ENCODE results near the gene CYP4F11. TPM values are rescaled to one million over a fixed set of nuclear protein-coding genes. Genes with fewer than 3 reads are reported as not detected.
"Not testable (repeated sequence)": the region's sequence is repeated elsewhere in the genome, so short reads cannot be mapped to it uniquely, and the experiment has no call there.

Gene CYP4F11, protein sequence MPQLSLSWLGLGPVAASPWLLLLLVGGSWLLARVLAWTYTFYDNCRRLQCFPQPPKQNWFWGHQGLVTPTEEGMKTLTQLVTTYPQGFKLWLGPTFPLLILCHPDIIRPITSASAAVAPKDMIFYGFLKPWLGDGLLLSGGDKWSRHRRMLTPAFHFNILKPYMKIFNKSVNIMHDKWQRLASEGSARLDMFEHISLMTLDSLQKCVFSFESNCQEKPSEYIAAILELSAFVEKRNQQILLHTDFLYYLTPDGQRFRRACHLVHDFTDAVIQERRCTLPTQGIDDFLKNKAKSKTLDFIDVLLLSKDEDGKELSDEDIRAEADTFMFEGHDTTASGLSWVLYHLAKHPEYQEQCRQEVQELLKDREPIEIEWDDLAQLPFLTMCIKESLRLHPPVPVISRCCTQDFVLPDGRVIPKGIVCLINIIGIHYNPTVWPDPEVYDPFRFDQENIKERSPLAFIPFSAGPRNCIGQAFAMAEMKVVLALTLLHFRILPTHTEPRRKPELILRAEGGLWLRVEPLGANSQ
- total RNA-seq, result not detected

DNA sequence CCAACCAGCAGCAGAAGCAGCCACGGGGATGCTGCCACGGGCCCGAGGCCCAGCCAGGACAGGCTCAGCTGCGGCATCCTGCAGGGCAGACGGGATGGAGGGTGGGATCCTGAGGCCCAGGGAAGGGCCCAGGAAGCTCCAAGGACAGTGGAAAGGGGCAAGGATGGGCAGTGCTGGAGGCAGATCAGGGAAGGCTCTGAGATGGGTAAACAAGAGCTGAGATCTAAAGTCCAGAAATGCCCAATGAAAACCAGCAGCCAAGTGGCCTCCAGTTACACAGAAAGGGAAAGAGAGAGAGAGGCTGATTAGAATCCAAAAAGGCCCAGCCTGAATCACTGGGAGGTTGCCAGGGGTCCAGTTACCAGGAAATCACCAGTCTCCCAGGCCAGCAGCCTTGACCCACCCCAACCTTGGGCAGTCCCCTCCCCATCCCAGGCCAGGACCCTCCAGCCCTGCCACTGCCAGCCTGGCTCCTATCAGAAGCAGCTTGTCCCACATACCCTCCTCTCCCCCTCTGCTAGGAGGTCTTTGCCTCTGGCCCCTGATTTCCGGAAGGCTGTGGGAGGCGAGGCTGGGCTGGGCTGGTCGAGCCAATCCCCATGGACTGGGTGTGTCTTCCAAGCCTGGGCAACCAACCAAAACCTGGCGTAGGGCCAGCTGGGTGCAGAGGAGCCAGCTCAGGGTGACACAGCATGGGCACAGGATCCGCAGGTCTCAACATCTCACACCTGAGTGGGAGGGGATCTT lies at the start of gene CYP4F11:
CYP4F11 (minus strand) TSS at position 198 of the 747 bp plus-strand sequence; CDS start at position 77, 121 bp downstream.
- no peaks in the 10 kb centered on the region for H3K4me1 ChIP-seq (ENCODE audit: insufficient read depth, low read length)
- H3K4me3 ChIP-seq (ENCODE audit: low read length), result no peak within 1 kb of the TSS
- no peaks in the 10 kb centered on the region for H3K9me3 ChIP-seq (ENCODE audit: low read depth, low read length)
- H3K27me3 ChIP-seq (ENCODE audit: insufficient read depth, low read length), result peaks cover 6% of the 10 kb centered on the region

- Histone ChIP-seq H3K4me1 (ENCODE audit: insufficient read depth, low read length) (no peaks in the 10 kb centered on the region), H3K4me3 (ENCODE audit: low read length) (no peak overlapping the region), H3K27me3 (ENCODE audit: insufficient read depth, low read length) (peaks cover 8% of the 10 kb centered on the region), H3K9me3 (ENCODE audit: low read depth, low read length) (peaks cover 6% of the 10 kb centered on the region)
Measured at GRCh38 chr19:15979293-15979692, 45.0 kb upstream of the CYP4F11 start.

DNA sequence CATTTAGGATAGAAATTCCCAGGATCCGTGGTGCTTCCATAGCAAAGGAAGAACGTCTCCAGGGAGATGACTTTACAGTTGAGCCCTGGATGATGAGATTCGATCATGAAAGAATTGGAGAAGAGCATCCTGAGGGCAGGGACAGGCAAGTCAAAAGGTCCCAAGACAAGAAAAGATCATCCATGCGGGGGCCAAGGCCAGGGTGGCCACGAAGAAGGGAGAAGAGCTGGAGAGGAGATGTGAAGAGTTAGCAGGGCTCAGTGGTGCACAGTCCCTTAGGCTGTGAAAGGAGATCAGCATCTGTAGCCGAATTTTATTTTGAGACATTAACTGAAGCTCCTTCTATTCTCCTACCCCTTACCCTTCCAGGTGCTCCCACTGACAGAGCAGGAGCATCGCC lies 43.4 kb upstream of the CYP4F11 start:
- H3K27me3 ChIP-seq (ENCODE audit: insufficient read depth, low read length), result peaks cover 4% of the 10 kb centered on the region
- H3K4me1 ChIP-seq (ENCODE audit: insufficient read depth, low read length), result no peaks in the 10 kb centered on the region
- H3K9me3 ChIP-seq (ENCODE audit: low read depth, low read length), result no peaks in the 10 kb centered on the region
- H3K4me3 ChIP-seq (ENCODE audit: low read length), result no peak overlapping the region

DNA sequence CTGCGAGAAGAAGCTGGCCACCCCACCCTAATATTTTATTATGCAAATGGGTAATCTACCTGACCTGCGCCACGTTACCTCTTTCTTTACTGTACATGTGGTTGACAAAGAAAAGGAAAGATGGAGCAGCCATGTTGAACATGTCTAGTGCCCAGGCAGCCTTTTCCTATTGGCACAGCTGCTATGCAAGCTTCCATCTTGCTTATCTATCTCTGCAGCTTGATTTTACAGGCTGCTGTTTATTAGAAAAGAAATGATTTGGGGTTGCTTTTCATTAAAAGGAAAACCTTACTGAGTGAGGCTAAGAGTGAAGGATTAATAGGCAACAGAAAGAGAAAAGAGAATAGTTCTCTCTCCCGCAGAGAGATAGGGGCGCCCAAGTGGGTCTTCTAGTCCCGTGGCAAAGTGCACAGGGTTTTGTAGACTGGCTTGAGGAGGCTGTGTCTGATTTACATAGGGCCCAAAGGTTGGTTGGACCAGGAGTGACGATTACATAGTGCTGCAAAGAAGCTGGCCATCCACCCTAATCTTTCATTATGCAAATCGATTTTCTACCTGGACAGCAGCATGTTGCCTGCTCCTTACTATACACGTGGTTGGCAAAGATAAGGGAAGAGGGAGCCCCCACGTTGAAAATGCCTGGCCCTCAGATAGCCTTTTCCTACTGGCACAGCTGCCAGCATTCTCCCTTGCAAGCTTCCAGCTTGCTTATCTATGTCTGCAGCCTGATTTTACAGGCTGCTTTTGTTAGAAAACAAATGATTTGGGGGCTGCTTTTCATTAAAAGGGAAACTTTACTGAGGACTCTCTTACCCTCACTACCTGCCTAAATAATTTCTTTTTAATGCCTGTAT lies 42.7 kb upstream of the CYP4F11 start:
- H3K27me3 ChIP-seq (ENCODE audit: insufficient read depth, low read length), result peaks cover 4% of the 10 kb centered on the region
- H3K4me1 ChIP-seq (ENCODE audit: insufficient read depth, low read length), result no peaks in the 10 kb centered on the region
- H3K4me3 ChIP-seq (ENCODE audit: low read length), result no peak overlapping the region
- no peaks in the 10 kb centered on the region for H3K9me3 ChIP-seq (ENCODE audit: low read depth, low read length)

- H3K4me1 ChIP-seq (ENCODE audit: insufficient read depth, low read length), result no peaks in the 10 kb centered on the region
- H3K9me3 ChIP-seq (ENCODE audit: low read depth, low read length), result no peaks in the 10 kb centered on the region
- no peaks in the 10 kb centered on the region for H3K27me3 ChIP-seq (ENCODE audit: insufficient read depth, low read length)
- no peak overlapping the region for H3K4me3 ChIP-seq (ENCODE audit: low read length)
Measured at GRCh38 chr19:15974856-15975255, 40.5 kb upstream of the CYP4F11 start.

DNA sequence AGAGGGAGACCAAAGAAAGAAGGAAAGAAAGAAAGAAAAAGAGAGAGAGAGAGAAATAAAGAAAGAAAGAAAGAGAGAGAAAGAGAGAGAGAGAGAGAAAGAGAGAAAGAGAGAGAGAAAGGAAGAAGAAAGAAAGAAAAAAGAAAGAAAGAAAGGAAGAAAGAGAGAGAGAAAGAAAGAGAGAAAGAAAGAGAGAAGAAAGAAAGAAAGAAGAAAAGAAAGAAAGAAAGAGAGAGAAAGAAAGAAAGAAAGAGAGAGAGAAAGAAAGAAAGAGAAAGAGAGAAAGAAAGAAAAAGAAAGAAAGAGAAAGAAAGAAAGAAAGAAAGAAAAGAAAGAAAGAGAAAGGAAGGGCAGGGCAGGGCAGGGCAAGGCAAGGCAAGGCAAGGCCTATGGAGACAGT lies 37.7 kb upstream of the CYP4F11 start:
- not testable (repeated sequence) for H3K27me3 ChIP-seq (ENCODE audit: insufficient read depth, low read length); H3K4me3 ChIP-seq (ENCODE audit: low read length); H3K4me1 ChIP-seq (ENCODE audit: insufficient read depth, low read length); H3K9me3 ChIP-seq (ENCODE audit: low read depth, low read length)

- no peaks in the 10 kb centered on the region for H3K27me3 ChIP-seq (ENCODE audit: insufficient read depth, low read length)
- H3K9me3 ChIP-seq (ENCODE audit: low read depth, low read length), result no peaks in the 10 kb centered on the region
- no peaks in the 10 kb centered on the region for H3K4me1 ChIP-seq (ENCODE audit: insufficient read depth, low read length)
- no peak overlapping the region for H3K4me3 ChIP-seq (ENCODE audit: low read length)
Measured at GRCh38 chr19:15971224-15971780, 37.0 kb upstream of the CYP4F11 start.

DNA sequence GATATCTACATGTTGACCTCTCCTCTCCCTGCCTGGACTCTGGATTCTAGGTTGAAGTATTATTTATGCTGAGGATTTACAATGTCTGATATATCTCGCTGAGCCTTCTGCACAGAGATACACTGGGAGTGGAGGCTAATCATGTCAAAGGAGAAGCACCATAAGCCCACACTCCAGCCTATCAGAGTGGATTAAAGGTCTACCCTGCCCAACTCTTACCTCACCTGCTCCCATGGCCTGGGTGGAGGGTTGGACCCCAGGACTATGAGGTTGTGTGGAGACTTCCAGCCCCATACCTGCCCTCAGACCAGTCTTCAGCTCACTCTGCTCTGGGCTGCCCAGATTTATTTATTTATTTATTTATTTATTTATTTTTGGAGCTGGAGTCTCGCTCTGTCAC lies 29.9 kb upstream of the CYP4F11 start:
- H3K4me3 ChIP-seq (ENCODE audit: low read length), result no peak overlapping the region
- H3K9me3 ChIP-seq (ENCODE audit: low read depth, low read length), result no peaks in the 10 kb centered on the region
- H3K27me3 ChIP-seq (ENCODE audit: insufficient read depth, low read length), result no peaks in the 10 kb centered on the region
- H3K4me1 ChIP-seq (ENCODE audit: insufficient read depth, low read length), result no peaks in the 10 kb centered on the region

- no peaks in the 10 kb centered on the region for H3K27me3 ChIP-seq (ENCODE audit: insufficient read depth, low read length)
- H3K4me1 ChIP-seq (ENCODE audit: insufficient read depth, low read length), result no peaks in the 10 kb centered on the region
- no peaks in the 10 kb centered on the region for H3K9me3 ChIP-seq (ENCODE audit: low read depth, low read length)
- no peak overlapping the region for H3K4me3 ChIP-seq (ENCODE audit: low read length)
Measured at GRCh38 chr19:15962319-15962718, 28.0 kb upstream of the CYP4F11 start.

DNA sequence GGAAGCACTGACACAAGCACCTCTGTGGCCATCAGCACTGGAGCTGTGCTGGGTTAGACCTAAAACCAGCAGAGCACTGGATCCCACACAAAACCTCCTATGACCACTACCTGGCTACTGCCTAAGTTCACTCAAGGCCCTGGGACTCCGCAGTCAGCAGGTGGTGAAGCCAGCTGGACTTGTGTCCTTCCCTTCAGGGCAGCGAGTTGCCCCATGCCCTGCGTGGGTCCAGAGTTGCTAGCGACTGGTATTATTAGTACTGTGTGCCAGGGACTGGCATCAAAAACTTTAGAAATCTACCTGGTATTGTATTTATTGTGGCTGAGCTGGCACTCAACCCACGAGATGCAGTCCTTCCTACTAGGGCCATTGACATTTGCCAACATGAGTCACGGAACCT lies 20.5 kb upstream of the CYP4F11 start:
- Histone ChIP-seq H3K4me1 (ENCODE audit: insufficient read depth, low read length) (no peaks in the 10 kb centered on the region), H3K4me3 (ENCODE audit: low read length) (no peak overlapping the region), H3K27me3 (ENCODE audit: insufficient read depth, low read length) (peaks cover 29% of the 10 kb centered on the region), H3K9me3 (ENCODE audit: low read depth, low read length) (no peaks in the 10 kb centered on the region)

- Histone ChIP-seq H3K4me1 (ENCODE audit: insufficient read depth, low read length) (no peaks in the 10 kb centered on the region), H3K9me3 (ENCODE audit: low read depth, low read length) (peaks cover 6% of the 10 kb centered on the region), H3K27me3 (ENCODE audit: insufficient read depth, low read length) (peaks cover 31% of the 10 kb centered on the region), H3K4me3 (ENCODE audit: low read length) (no peak within 1 kb of the TSS)
Measured at GRCh38 chr19:15948223-15949058, 14.1 kb upstream of the CYP4F11 start, which contains the start of gene OR10H4. OR10H4 (plus strand) TSS chr19:15949008; CDS start chr19:15949008, 0 bp downstream.

- Histone ChIP-seq H3K4me1 (ENCODE audit: insufficient read depth, low read length) (no peaks in the 10 kb centered on the region), H3K27me3 (ENCODE audit: insufficient read depth, low read length) (peaks cover 13% of the 10 kb centered on the region), H3K9me3 (ENCODE audit: low read depth, low read length) (peaks cover 6% of the 10 kb centered on the region)
Measured at GRCh38 chr19:15945301-15945700, 11.0 kb upstream of the CYP4F11 start.

GRCh38 chr19:15944401-15944800 lies 10.1 kb upstream of the CYP4F11 start:
- H3K9me3 ChIP-seq (ENCODE audit: low read depth, low read length), result peaks cover 6% of the 10 kb centered on the region
- no peak overlapping the region for H3K4me3 ChIP-seq (ENCODE audit: low read length)
- H3K4me1 ChIP-seq (ENCODE audit: insufficient read depth, low read length), result no peaks in the 10 kb centered on the region
- peaks cover 13% of the 10 kb centered on the region for H3K27me3 ChIP-seq (ENCODE audit: insufficient read depth, low read length)

More at GRCh38 chr19:15945301-15945700, 11.0 kb upstream of the CYP4F11 start:
- H3K4me3 ChIP-seq (ENCODE audit: low read length), result no peak overlapping the region

- H3K9me3 ChIP-seq (ENCODE audit: low read depth, low read length), result no peaks in the 10 kb centered on the region
- no peaks in the 10 kb centered on the region for H3K4me1 ChIP-seq (ENCODE audit: insufficient read depth, low read length)
- H3K4me3 ChIP-seq (ENCODE audit: low read length), result no peak overlapping the region
- H3K27me3 ChIP-seq (ENCODE audit: insufficient read depth, low read length), result no peaks in the 10 kb centered on the region
Measured at GRCh38 chr19:15937771-15938170, 3.4 kb upstream of the CYP4F11 start.

Measured in mononuclear cell (primary cell).